KMS-11 (cell line): ENCODE results near the gene PCNX1.

Experiments
- H2AFZ ChIP-seq: fragments of 200-600 bp; sonication (generic); 2 replicates; pipeline ENCODE4 v1.6.1; 2016; ENCODE audit warnings: antibody characterized with exemption, mixed run types, low read depth
- H3K27ac ChIP-seq: fragments of 200-600 bp; sonication (generic); 2 replicates; pipeline ENCODE4 v1.6.1; 2016; ENCODE audit warnings: mild to moderate bottlenecking, mixed run types
- H3K27me3 ChIP-seq: fragments of 200-600 bp; sonication (generic); 2 replicates; pipeline ENCODE4 v1.6.1; 2017; ENCODE audit warnings: mild to moderate bottlenecking, low read depth, mixed run types, moderate library complexity; ENCODE audit not compliant: insufficient read depth
- H3K36me3 ChIP-seq: fragments of 200-600 bp; sonication (generic); 2 replicates; pipeline ENCODE4 v1.6.1; 2017; ENCODE audit warnings: mild to moderate bottlenecking, mixed run types; ENCODE audit not compliant: insufficient read depth
- H3K4me1 ChIP-seq: fragments of 200-600 bp; sonication (generic); 2 replicates; pipeline ENCODE4 v1.6.1; 2016; ENCODE audit warnings: mild to moderate bottlenecking, low read depth, mixed run types; ENCODE audit not compliant: poor library complexity, severe bottlenecking
- H3K4me2 ChIP-seq: fragments of 200-600 bp; sonication (generic); 2 replicates; pipeline ENCODE4 v1.7.0; 2016; ENCODE audit warnings: mild to moderate bottlenecking, mixed run types
- H3K4me3 ChIP-seq: fragments of 200-600 bp; sonication (generic); IDR thresholded peaks from 2 replicates; pipeline ENCODE4 v1.6.1; 2017; ENCODE audit warnings: low read depth, low read length, mixed read lengths; ENCODE audit not compliant: insufficient read depth
- H3K79me2 ChIP-seq: fragments of 200-600 bp; sonication (generic); 2 replicates; pipeline ENCODE4 v1.6.1; 2016; ENCODE audit warnings: low read depth, mixed run types; ENCODE audit not compliant: insufficient read depth
- H3K9ac ChIP-seq: fragments of 200-600 bp; sonication (generic); 2 replicates; pipeline ENCODE4 v1.6.1; 2016; ENCODE audit warnings: mild to moderate bottlenecking, mixed run types
- H4K20me1 ChIP-seq: fragments of 200-600 bp; sonication (generic); 2 replicates; pipeline ENCODE4 v1.6.1; 2016; ENCODE audit warnings: mild to moderate bottlenecking, mixed run types; ENCODE audit not compliant: insufficient read depth
- CTCF ChIP-seq: fragments of 200-600 bp; sonication (generic); conservative IDR thresholded peaks from 2 replicates; pipeline ENCODE4 v1.6.1; 2017; ENCODE audit warnings: low read depth, mild to moderate bottlenecking, antibody characterized with exemption, low read length, moderate library complexity, mixed read lengths

Gene PCNX1

GRCh38 chr14:70881549-70882177, 25.6 kb upstream of the PCNX1 start:
- Histone ChIP-seq H3K9ac (no peak overlapping the region), H3K4me3 (no peak overlapping the region), H4K20me1 (no peaks in the 10 kb centered on the region), H2AFZ (no peak overlapping the region), H3K79me2 (no peaks in the 10 kb centered on the region), H3K36me3 (no peaks in the 10 kb centered on the region), H3K4me2 (no peak overlapping the region), H3K4me1 (peaks cover 30% of the 10 kb centered on the region), H3K27me3 (no peaks in the 10 kb centered on the region), H3K27ac (no peak overlapping the region)
- TF ChIP-seq CTCF, result no peak

- no peaks in the 10 kb centered on the region for H3K36me3 ChIP-seq
- no peak overlapping the region for H3K4me2 ChIP-seq
- H3K4me1 ChIP-seq, result peaks cover 42% of the 10 kb centered on the region
- no peak overlapping the region for H3K27ac ChIP-seq
- no peak overlapping the region for H3K9ac ChIP-seq
- H2AFZ ChIP-seq, result no peak overlapping the region
- H3K79me2 ChIP-seq, result no peaks in the 10 kb centered on the region
- no peaks in the 10 kb centered on the region for H4K20me1 ChIP-seq
- TF ChIP-seq CTCF, result no peak
- H3K4me3 ChIP-seq, result no peak overlapping the region
- H3K27me3 ChIP-seq, result no peaks in the 10 kb centered on the region
Observed at GRCh38 chr14:70882776-70883492, 24.3 kb upstream of the PCNX1 start.

GRCh38 chr14:70884595-70885342, 22.5 kb upstream of the PCNX1 start:
- Histone ChIP-seq H3K27ac (no peak overlapping the region), H3K79me2 (no peaks in the 10 kb centered on the region), H3K4me1 (peaks cover 56% of the 10 kb centered on the region), H3K36me3 (no peaks in the 10 kb centered on the region), H2AFZ (no peak overlapping the region), H4K20me1 (no peaks in the 10 kb centered on the region), H3K9ac (no peak overlapping the region), H3K4me2 (peak overlapping the region; percentile 84; the same call in 1 of the 2 replicates), H3K4me3 (no peak overlapping the region), H3K27me3 (no peaks in the 10 kb centered on the region)
- TF ChIP-seq CTCF, result no peak

GRCh38 chr14:70885343-70886022, 21.8 kb upstream of the PCNX1 start:
- H2AFZ ChIP-seq, result no peak overlapping the region
- TF ChIP-seq CTCF, result no peak
- no peaks in the 10 kb centered on the region for H3K27me3 ChIP-seq
- no peaks in the 10 kb centered on the region for H3K36me3 ChIP-seq
- H3K9ac ChIP-seq, result no peak overlapping the region
- no peak overlapping the region for H3K4me3 ChIP-seq
- H3K79me2 ChIP-seq, result no peaks in the 10 kb centered on the region
- H3K4me1 ChIP-seq, result peaks cover 56% of the 10 kb centered on the region
- H3K4me2 ChIP-seq, result peak overlapping the region; percentile 84; the same call in 1 of the 2 replicates
- H3K27ac ChIP-seq, result peak overlapping the region; percentile 62; the same call in 1 of the 2 replicates
- no peaks in the 10 kb centered on the region for H4K20me1 ChIP-seq
